HG02938 (cell line): ENCODE measurements around the gene LYZL4.

Experiments
- ATAC-seq: cut with Tn5 transposase; IDR thresholded peaks from one replicate; pipeline ENCODE4 v1.9.1; 2021; ENCODE audit warnings: mild to moderate bottlenecking, moderate library complexity; ENCODE audit not compliant: unreplicated experiment

LYZL4 gene

GRCh38 chr3:42428830-42429229 is 18.4 kb upstream of the LYZL4 start:
- no peak for ATAC-seq

- no peak for ATAC-seq
These were observed 15.5 kb upstream of the LYZL4 start for GRCh38 chr3:42425736-42426407.

GRCh38 chr3:42424911-42425310 is 14.5 kb upstream of the LYZL4 start:
- no peak for ATAC-seq

GRCh38 chr3:42421818-42422796 is 11.7 kb upstream of the LYZL4 start:
- ATAC-seq = no peak

- no peak for ATAC-seq
These were observed 9.2 kb upstream of the LYZL4 start for GRCh38 chr3:42419563-42419962.

- ATAC-seq = no peak
These were observed 2.2 kb upstream of the LYZL4 start for GRCh38 chr3:42412526-42413155.

DNA sequence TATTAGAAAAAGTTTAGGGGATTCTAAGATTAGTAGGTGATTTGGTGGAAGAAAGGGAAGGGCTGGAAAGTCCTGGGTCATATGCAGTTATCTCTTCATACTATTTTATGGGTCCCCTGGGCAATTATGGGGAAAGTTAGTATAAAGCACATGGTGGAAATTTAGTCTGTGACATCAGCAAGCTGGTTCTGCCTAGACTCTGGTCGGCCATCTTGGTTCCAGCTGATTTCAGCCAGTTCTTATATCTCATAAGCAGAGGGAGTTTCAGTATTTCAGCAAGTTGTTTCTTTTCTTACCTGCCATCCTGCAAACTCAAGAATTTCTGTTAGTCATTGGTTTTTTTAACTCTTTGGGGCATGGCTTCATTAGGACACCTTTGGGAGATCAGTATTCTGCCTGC is 1.0 kb upstream of the LYZL4 start:
- no peak for ATAC-seq

DNA sequence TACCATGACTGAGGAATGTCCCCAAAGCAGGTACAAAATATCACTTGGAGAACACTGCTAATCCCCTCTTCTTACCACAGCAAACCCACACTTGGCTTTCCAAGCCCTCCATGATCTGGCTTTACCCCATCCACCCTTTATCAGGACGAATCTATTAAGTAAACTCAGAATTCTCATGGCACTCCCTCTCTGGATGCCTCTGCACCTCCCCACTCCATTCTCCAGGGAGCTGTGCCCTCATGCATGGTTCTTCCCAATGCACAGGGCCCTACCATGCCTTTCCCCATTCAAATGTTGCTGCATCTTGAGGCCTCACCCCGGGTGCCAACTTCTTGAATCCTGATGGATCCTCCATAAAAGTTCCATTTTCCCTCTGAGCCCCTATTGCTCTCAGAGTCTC is 2.3 kb downstream of the LYZL4 start:
- no peak for ATAC-seq

GRCh38 chr3:42406727-42407450 is 3.5 kb downstream of the LYZL4 start:
- ATAC-seq = no peak

DNA sequence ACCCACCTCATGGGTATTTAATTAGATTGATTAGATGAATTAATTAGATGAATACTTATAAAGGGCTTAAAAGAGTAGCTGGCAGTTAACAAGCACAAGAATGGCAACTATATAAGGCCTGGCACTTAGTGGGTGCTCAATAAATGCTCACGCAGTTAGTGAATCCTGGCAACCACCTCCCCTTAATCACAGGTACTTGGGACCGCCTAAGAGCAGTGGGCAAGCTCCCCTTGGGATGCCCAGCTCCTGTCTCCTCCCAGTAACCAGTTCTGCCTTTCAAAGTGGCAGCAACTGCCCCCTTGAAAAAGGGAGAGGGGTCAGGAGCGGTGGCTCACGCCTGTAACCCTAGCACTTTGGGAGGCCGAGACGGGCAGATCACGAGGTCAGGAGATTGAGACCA is 4.6 kb downstream of the LYZL4 start:
- no peak for ATAC-seq

GRCh38 chr3:42403737-42404136 is 6.7 kb downstream of the LYZL4 start:
- ATAC-seq = no peak

- no peak for ATAC-seq
These were observed 7.9 kb downstream of the LYZL4 start for GRCh38 chr3:42402394-42403096.

GRCh38 chr3:42398080-42398479 is 12.3 kb downstream of the LYZL4 start:
- ATAC-seq = no peak

GRCh38 chr3:42397644-42398043 is 12.8 kb downstream of the LYZL4 start:
- ATAC-seq = no peak

- no peak for ATAC-seq
These were observed 15.7 kb downstream of the LYZL4 start for GRCh38 chr3:42394579-42395288.

- no peak for ATAC-seq
These were observed 22.4 kb downstream of the LYZL4 start for GRCh38 chr3:42387802-42388651.

DNA sequence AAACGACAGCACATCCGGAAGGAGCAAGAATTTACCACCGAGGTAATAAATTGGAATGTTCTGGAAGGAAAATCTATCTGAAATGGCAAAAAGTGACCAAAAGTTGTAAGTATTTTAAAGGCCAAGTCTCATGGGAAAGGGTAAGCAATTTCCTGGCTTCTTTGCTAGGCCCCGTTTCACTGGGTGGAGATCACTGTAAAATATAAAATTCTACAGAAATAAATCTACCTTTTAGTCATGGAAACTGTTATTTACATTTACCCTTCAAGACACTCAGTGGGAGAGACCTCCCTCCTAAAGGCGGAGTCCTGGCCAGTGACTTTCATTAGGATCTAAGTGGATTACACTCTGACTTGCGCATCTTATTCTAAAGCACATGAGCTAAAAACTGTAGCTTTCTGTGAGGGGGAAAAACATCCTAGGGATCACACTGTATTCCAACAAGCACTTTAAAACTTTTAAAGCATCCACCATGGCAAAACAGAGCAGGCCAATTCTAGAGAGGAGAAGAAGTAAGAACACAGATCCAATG is 28.8 kb downstream of the LYZL4 start:
- ATAC-seq = no peak

GRCh38 chr3:42377681-42378080 is 32.7 kb downstream of the LYZL4 start:
- ATAC-seq = no peak
